Thymus (tissue), 11 donors: ENCODE results near the gene MSS51. TPM values are rescaled to one million over a fixed set of nuclear protein-coding genes. Genes with fewer than 3 reads are reported as not detected.
A peak's percentile ranks its signal among the peaks of the same experiment; 100 is the strongest.

Experiments
- DNase-seq, 9 donors: peaks; one replicate each; pipeline ENCODE4 v3.0.0-alpha.2; 2013; ENCODE audit warnings: low spot score in 9 of 9, low read depth in 6 of 9, missing footprints in 1 of 9
- H3K27ac ChIP-seq, 2 donors: one replicate each; pipeline ENCODE4 v1.5.1; 2013; ENCODE audit warnings: control low read depth in 1 of 2, low read depth in 1 of 2, low read length in 1 of 2, mild to moderate bottlenecking in 1 of 2, moderate library complexity in 1 of 2
- H3K27me3 ChIP-seq, 2 donors: one replicate each; pipeline ENCODE4 v1.5.1; 2013; ENCODE audit warnings: low read length in 1 of 2; ENCODE audit not compliant: control insufficient read depth in 2 of 2, insufficient read depth in 1 of 2
- H3K36me3 ChIP-seq, 2 donors: one replicate each; pipeline ENCODE4 v1.5.1; 2013; ENCODE audit warnings: low read length in 1 of 2, mild to moderate bottlenecking in 1 of 2, moderate library complexity in 1 of 2; ENCODE audit not compliant: control insufficient read depth in 2 of 2, insufficient read depth in 2 of 2
- H3K4me1 ChIP-seq, 2 donors: one replicate each; pipeline ENCODE4 v1.5.1; 2013; ENCODE audit warnings: low read length in 2 of 2; ENCODE audit not compliant: control insufficient read depth in 2 of 2, insufficient read depth in 2 of 2
- H3K4me3 ChIP-seq, 2 donors: one replicate each; pipeline ENCODE4 v1.5.1; 2013; ENCODE audit warnings: low read length in 2 of 2, control low read depth in 1 of 2, mild to moderate bottlenecking in 1 of 2
- H3K9me3 ChIP-seq, 2 donors: one replicate each; pipeline ENCODE4 v1.5.1; 2013; ENCODE audit warnings: low read length in 1 of 2, mild to moderate bottlenecking in 1 of 2; ENCODE audit not compliant: control insufficient read depth in 2 of 2, insufficient read depth in 1 of 2
- WGBS: extraction: QIAGEN DNeasy Blood & Tissue Kit; methylation state at CpG from one replicate; pipeline ENCODE4 v1.1.7; 2013; 5-methylcytosine and 5-hydroxymethylcytosine counted together
- polyA plus RNA-seq: library from polyadenylated mRNA; stranded (reverse); fragments of 200-250 nt; gene quantifications from one replicate; pipeline ENCODE4 v1.2.3, GENCODE V29; 2013
- total RNA-seq: library from RNA; stranded (reverse); fragments of 120-200 nt; gene quantifications from one replicate; pipeline ENCODE4 v1.2.4, GENCODE V29; 2013
- donor health status: healthy.

The MSS51 gene
- total and polyA plus RNA-seq, 2 donors: 1.2 to 4.1 TPM

DNA sequence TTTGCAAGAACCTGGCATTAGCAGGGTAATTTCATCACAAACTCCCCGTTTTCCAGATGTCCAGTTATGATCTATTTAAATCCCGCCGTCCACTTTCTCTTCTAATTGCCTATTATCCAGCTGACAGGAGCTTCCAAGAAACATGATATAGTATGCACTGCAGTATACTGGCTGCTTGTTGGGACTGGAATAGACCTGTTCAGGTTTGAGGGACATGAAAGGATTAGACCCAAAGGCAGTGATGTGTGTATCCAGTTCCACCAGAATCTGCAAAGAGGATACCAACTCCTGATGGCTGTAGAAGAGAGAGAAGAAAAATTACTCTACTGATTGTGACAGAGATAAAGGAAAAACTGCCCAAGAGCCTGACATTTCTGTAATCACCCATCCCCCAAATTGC, 8.9 kb downstream of the MSS51 start:
- H3K4me3 ChIP-seq: no peak overlapping the region
- no peaks in the 10 kb centered on the region for H3K27me3 ChIP-seq
- H3K9me3 ChIP-seq: no peaks in the 10 kb centered on the region
- H3K27ac ChIP-seq: no peak overlapping the region
- peak in 1 of 9 donors; percentile 16 for DNase-seq
- H3K36me3 ChIP-seq: peaks cover 35 to 49% of the 10 kb centered on the region in 2 donors
- WGBS: 78% methylated on average over 3 of the region's 3 CpGs
- no peaks in the 10 kb centered on the region for H3K4me1 ChIP-seq

DNA sequence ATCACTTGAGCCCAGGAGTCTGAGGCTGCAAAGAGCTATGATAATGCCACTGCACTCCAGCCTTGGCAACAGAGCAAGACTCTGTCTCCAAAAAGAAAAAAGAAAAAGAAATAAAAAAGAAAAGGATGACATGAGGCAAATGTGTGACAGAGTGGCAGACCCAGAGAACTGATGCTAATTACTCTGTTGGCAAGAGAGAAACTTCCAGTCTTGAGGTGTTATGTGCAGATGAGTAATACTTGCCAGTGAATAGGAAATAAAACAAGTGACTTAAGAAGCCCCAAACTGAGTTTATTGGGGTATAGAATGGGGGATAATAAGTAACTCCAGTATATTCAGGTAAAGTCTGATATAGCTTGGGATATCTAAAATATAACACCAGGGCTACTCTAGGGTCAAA, 10.1 kb downstream of the MSS51 start:
- Histone ChIP-seq H3K36me3 (peaks cover 35 to 49% of the 10 kb centered on the region in 2 donors), H3K27ac (no peak overlapping the region), H3K4me1 (no peaks in the 10 kb centered on the region), H3K4me3 (no peak overlapping the region), H3K9me3 (no peaks in the 10 kb centered on the region), H3K27me3 (no peaks in the 10 kb centered on the region)
- no peak for DNase-seq

DNA sequence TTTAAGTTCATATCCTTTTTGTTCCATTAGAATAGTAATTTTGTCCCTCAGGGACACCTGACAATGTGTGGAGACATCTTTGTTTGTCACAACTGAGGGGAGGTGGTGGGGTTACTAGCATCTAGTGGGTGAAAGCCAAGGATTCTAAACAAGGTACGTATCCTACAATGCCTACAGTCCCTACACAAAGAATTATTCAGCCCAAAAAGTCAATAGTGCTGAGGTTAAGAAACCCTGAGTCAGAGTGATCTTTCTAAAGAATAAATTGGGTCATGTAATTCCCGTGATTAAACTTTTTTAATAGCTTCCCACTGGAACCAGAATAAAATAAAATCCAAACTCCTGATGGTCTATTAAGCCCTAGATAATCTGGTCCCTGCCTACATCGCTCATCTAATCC, 16.8 kb downstream of the MSS51 start:
- Histone ChIP-seq H3K4me1 (peaks cover 10 to 17% of the 10 kb centered on the region in 2 donors), H3K27ac (no peak overlapping the region), H3K27me3 (no peaks in the 10 kb centered on the region), H3K4me3 (no peak overlapping the region), H3K9me3 (no peaks in the 10 kb centered on the region), H3K36me3 (peaks cover 0 to 3% of the 10 kb centered on the region in 2 donors)
- WGBS: 99% methylated on average over 3 of the region's 3 CpGs
- no peak for DNase-seq

DNA sequence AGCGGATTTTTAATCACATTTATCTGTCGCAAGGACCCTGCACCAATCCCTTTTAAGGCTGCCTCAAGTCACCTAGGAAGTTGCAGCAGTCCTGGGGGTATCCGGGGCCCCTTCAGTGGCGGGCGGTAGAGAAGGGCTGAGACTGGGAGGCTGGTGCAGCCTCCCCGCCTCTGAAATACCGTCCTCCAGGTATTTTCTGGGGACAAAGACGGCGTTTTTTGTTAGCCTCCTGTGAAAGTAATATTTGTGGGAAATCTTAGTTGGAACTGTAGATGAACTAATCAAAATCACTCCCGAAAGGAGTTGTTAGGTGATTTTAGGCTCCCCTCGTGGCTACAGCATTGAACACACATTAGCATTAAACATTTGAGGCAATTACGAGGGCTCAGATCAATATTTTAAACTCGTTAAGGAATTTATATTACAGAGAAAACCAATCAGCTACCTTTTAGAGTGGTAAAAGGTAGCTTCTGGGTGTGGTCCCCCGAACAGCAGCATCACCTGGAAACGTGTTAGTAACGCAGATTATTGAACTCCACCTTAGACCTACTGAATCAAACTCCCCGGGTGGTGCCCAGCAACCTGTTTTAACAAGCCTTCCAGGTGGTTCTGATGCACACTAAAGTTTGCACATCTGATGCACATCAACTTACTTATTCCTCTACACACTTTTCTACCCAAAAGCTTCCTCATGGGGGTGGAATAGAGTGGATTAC, 19.0 kb downstream of the MSS51 start:
- Histone ChIP-seq H3K27me3 (no peaks in the 10 kb centered on the region), H3K9me3 (no peaks in the 10 kb centered on the region), H3K4me1 (peaks cover 10 to 17% of the 10 kb centered on the region in 2 donors), H3K27ac (peak overlapping the region; percentile 42 to 55), H3K36me3 (peaks cover 0 to 3% of the 10 kb centered on the region in 2 donors), H3K4me3 (peak overlapping the region; percentile 87 to 97)
- WGBS: 5% methylated on average over 17 of the region's 17 CpGs
- peak in 2 of 9 donors; percentile 11 to 18 for DNase-seq

DNA sequence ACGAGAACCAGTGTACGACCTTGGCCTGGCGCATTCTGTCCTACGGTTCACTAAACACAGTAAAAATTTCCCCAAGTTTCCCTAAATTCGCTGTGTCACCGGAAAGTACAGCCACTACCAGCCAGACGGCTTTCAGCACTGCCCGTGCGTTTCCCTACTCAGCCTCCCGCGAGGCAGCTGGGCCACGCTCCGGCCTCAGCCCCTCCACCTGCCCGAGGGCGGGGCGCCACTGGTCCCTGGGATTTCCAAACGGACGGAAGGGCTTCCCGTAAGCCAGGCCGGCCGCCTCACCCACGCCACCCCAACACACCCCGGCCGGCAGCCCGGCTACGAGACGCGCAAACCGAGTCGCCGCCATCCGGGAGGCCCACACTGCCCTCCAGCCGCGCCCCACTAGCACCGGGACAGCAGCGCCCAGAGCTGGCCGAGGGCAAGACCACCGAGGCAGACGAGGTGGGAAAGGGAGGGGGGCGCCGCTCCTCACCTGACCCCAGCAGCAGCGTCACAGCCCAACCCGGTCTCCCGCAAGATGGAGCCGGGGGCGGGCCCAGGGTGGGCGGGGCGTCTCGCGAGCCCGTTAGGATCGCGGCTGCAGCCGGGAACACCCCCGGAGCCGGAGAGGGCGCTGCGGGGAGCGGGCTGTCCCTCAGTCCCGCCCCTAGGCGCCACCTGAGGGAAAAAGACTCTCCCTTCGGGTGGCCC, 19.7 kb downstream of the MSS51 start, which contains the start of gene ANXA7:
Gene ANXA7 (minus strand): TSS at position 531 of the 702 bp plus-strand sequence. CDS start 13,202 bp downstream, outside the sequence.
- no peaks in the 10 kb centered on the region for H3K27me3 ChIP-seq
- DNase-seq: peak; percentile 59 to 94 (median 84)
- peaks cover 10 to 17% of the 10 kb centered on the region in 2 donors for H3K4me1 ChIP-seq
- H3K36me3 ChIP-seq: peaks cover 0 to 3% of the 10 kb centered on the region in 2 donors
- under 1% methylated on average over 62 of the region's 62 CpGs for WGBS
- H3K9me3 ChIP-seq: no peaks in the 10 kb centered on the region
- peak within 1 kb of the TSS; percentile 87 to 97 for H3K4me3 ChIP-seq
- peak within 1 kb of the TSS; percentile 84 to 97 for H3K27ac ChIP-seq

DNA sequence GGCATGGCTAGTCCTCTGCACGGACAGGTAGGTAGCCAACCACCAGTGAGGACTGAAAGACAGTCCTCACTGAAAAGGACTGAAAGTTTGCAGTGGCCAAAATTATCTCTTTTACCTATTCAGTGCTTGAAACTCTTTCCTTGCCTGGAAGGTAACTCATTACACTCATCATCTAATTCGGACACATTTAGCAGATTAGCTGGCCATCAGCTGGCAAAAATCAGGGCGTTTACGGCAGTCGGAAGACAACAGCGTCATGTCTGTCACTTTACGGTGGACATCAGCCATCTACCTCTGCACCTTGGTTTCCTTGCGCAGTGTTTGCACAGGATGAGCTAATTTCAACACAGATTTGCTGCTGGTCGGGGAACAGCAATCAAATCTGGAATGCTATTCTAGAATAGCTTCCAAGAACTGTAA, 20.2 kb downstream of the MSS51 start:
- Histone ChIP-seq H3K27ac (peak overlapping the region; percentile 84 to 97), H3K4me3 (peak overlapping the region; percentile 87 to 97), H3K9me3 (no peaks in the 10 kb centered on the region), H3K36me3 (peaks cover 0 to 3% of the 10 kb centered on the region in 2 donors), H3K27me3 (no peaks in the 10 kb centered on the region), H3K4me1 (peaks cover 10 to 17% of the 10 kb centered on the region in 2 donors)
- peak in 3 of 9 donors; percentile 19 to 28 (median 27) for DNase-seq
- 1% methylated on average over 9 of the region's 9 CpGs for whole genome bisulfite sequencing

DNA sequence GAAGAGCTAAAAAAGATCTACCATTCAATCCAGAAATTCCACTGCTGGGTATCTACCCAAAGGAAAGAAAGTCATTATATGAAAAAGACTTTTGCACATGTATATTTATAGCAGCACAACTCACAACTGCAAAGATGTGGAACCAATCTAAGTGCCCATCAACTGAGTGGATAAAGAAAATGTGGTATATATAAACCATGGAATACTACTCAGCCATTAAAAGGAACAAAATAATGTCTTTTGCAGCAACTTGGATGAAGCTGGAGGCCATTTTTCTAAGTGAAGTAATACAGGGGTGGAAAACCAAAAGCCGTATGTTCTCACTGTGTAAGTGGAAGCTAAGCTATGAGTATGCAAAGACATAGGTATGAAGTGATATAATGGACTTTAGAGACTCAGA, 22.5 kb downstream of the MSS51 start:
- H3K27ac ChIP-seq: no peak overlapping the region
- WGBS: 98% methylated on average over 1 of the region's 1 CpG
- peaks cover 0 to 6% of the 10 kb centered on the region in 2 donors for H3K36me3 ChIP-seq
- H3K4me1 ChIP-seq: peaks cover 10 to 17% of the 10 kb centered on the region in 2 donors
- no peaks in the 10 kb centered on the region for H3K27me3 ChIP-seq
- H3K9me3 ChIP-seq: no peaks in the 10 kb centered on the region
- H3K4me3 ChIP-seq: no peak overlapping the region
- DNase-seq: no peak

DNA sequence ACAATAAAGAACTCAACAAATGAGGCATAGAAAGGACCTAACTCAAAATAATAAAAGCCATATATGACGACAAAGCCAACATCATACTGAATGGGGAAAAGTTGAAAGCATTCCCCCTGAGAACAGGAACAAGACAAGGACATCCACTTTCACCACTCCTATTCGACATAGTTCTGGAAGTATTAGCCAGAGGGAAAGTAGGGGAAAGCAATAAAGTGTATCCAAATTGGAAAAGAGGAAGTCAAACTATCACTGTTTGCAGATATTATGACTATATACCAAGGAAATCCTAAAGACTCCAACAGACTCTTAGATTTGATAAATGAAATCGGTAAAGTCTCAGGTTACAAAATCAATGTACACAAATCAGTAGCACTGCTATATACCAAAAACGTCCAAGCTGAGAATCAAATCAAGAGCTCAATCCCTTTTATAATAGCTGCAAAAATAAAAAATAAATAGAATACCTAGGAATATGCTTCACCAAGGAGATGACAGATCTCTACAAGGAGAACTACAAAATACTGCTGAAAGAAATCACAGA, 24.3 kb downstream of the MSS51 start:
- Histone ChIP-seq H3K27me3 (no peaks in the 10 kb centered on the region), H3K4me1 (peaks cover 5 to 8% of the 10 kb centered on the region in 2 donors), H3K27ac (no peak overlapping the region), H3K36me3 (peaks cover 0 to 6% of the 10 kb centered on the region in 2 donors), H3K4me3 (no peak overlapping the region), H3K9me3 (no peaks in the 10 kb centered on the region)
- WGBS: 86% methylated on average over 4 of the region's 4 CpGs
- no peak for DNase-seq

DNA sequence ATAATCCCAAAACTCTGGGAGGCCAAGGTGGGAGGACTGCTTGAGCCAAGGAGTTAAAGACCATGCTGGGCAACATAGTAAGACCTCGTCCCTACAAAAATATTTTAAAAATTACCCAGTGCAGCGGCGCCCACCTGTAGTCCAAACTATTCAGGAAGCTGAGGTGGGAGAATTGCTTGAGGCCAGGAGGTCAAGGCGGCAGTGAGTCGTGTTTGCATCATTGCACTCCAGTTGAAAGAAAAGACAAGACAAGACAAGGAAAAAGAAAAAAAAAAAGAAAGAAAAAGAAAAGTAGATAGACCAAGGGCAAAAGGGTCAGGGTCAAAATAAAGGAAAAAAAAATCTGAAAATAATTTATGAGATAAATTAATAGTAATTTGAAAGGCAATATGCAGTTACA, 25.3 kb downstream of the MSS51 start:
- no peaks in the 10 kb centered on the region for H3K9me3 ChIP-seq
- no peak overlapping the region for H3K4me3 ChIP-seq
- peaks cover 0 to 3% of the 10 kb centered on the region in 2 donors for H3K36me3 ChIP-seq
- H3K27me3 ChIP-seq: no peaks in the 10 kb centered on the region
- no peak for DNase-seq
- 98% methylated on average over 5 of the region's 5 CpGs for WGBS
- H3K4me1 ChIP-seq: peaks cover 4 to 6% of the 10 kb centered on the region in 2 donors
- H3K27ac ChIP-seq: no peak overlapping the region
